ENCODE results near the gene GRIK4.

- TF ChIP-seq POLR2AphosphoS5 (IDR thresholded peaks at IDR 0.05) (no peak), TAF1 (IDR thresholded peaks at IDR 0.05; ENCODE audit: low read depth) (no peak), CTCF (IDR thresholded peaks at IDR 0.05; ENCODE audit: poor library complexity, severe bottlenecking) (no peak), SMC3 (conservative IDR thresholded peaks at IDR 0.05; ENCODE audit: poor library complexity) (no peak), MXI1 (conservative IDR thresholded peaks at IDR 0.05; ENCODE audit: poor library complexity, severe bottlenecking) (no peak)
Observed at GRCh38 chr11:120995184-120995583, 483.6 kb downstream of the GRIK4 start.

All from neural cell (in vitro differentiated cells).